HepG2 (cell line): ENCODE results near the gene UGT1A3. TPM values are rescaled to one million over a fixed set of nuclear protein-coding genes. Genes with fewer than 3 reads are reported as not detected.
"Not testable (repeated sequence)": the region's sequence is repeated elsewhere in the genome, so short reads cannot be mapped to it uniquely, and the experiment has no call there.

ENCODE experiments used
- ATAC-seq: fragments of 200-7000 bp; cut with Tn5 transposase; 3 replicates; pipeline ENCODE4 v1.9.1; 2020; ENCODE audit warnings: mild to moderate bottlenecking, moderate library complexity
- BruUV-seq: library from RNA; stranded (reverse); fragments of 400-500 nt; replicated peaks from 2 replicates; lab custom pipeline; 2021; lab: Mats Ljungman, UMichigan
- CTCF ChIA-PET: fragments of 300-600 bp; formaldehyde crosslinking; extraction: SDS; loops from one replicate; lab custom pipeline; 2021; ENCODE audit warnings: low total read pairs, inconsistent platforms, low intra/inter-chr PET ratio; lab: Yijun Ruan, JAX
- POLR2A ChIA-PET: fragments of 350-600 bp; sonication (Branson Sonifier 250); formaldehyde crosslinking; loops from one replicate; lab custom pipeline; 2020; ENCODE audit warnings: antibody characterized with exemption, inconsistent platforms; lab: Yijun Ruan, JAX
- DNase-seq: peaks from one replicate; pipeline ENCODE4 v3.0.0-alpha.2; 2015; ENCODE audit warnings: low spot score
- FAIRE-seq: peaks from 3 replicates; lab custom pipeline; 2011; peaks lifted over from hg19 to GRCh38; lab: Jason Lieb, UNC
- H2AFZ ChIP-seq: one replicate; pipeline ENCODE4 v1.6.1; 2011; ENCODE audit warnings: low read length, inconsistent platforms
- H3K27ac ChIP-seq: fragments of 300-600 bp; 3 replicates; pipeline ENCODE4 v1.8.0; 2011; ENCODE audit warnings: mixed run types, mild to moderate bottlenecking, mixed read lengths, low read length, inconsistent platforms; ENCODE audit not compliant: insufficient read depth; ENCODE audit errors: extremely low read length
- H3K27me3 ChIP-seq, 2 experiments: fragments of 200-600 bp in 1 of 2; 2 replicates in 1 of 2; 3 replicates in 1 of 2; pipeline versions ENCODE4 v1.6.0 to v1.8.0; 2011; ENCODE audit warnings: low read length in 2 of 2, mild to moderate bottlenecking in 2 of 2, moderate library complexity in 2 of 2, inconsistent platforms in 1 of 2; ENCODE audit not compliant: insufficient read depth in 2 of 2, control insufficient read depth in 1 of 2
- H3K36me3 ChIP-seq, 2 experiments: fragments of 200-600 bp in 1 of 2; replicated peaks in 1 of 2; 2 replicates in 1 of 2; 3 replicates in 1 of 2; pipeline versions ENCODE4 v1.5.1 to v1.8.0; 2011; ENCODE audit warnings: low read length in 2 of 2, inconsistent platforms in 1 of 2; ENCODE audit not compliant: insufficient read depth in 2 of 2, control insufficient read depth in 1 of 2
- H3K4me1 ChIP-seq: 2 replicates; pipeline ENCODE4 v1.5.1; 2012; ENCODE audit warnings: low read length, inconsistent platforms; ENCODE audit not compliant: insufficient read depth
- H3K4me2 ChIP-seq: 2 replicates; pipeline ENCODE4 v1.6.0; 2011; ENCODE audit warnings: low read depth, low read length, inconsistent platforms
- H3K4me3 ChIP-seq, 3 experiments: fragments of 200-600 bp in 1 of 3; sonication (generic), shearing (Covaris generic) in 1 of 3; replicated peaks in 1 of 3; 2 replicates each; pipeline ENCODE4 v1.5.1; 2011 to 2016; ENCODE audit warnings: low read length in 3 of 3, inconsistent platforms in 2 of 3, low read depth in 2 of 3, mild to moderate bottlenecking in 2 of 3, control low read depth in 1 of 3, mixed read lengths in 1 of 3; ENCODE audit not compliant: insufficient read depth in 1 of 3
- H3K79me2 ChIP-seq: one replicate; pipeline ENCODE4 v1.6.1; 2011; ENCODE audit warnings: low read length, inconsistent platforms; ENCODE audit not compliant: insufficient read depth
- H3K9ac ChIP-seq: 2 replicates; pipeline ENCODE4 v1.6.0; 2011; ENCODE audit warnings: mild to moderate bottlenecking, low read depth, low read length, inconsistent platforms; ENCODE audit not compliant: insufficient read depth
- H3K9me3 ChIP-seq: 2 replicates; pipeline ENCODE4 v1.5.1; 2012; ENCODE audit warnings: mild to moderate bottlenecking, low read length
- H4K20me1 ChIP-seq: 2 replicates; pipeline ENCODE4 v1.6.0; 2011; ENCODE audit warnings: inconsistent platforms, mild to moderate bottlenecking, low read length, moderate library complexity; ENCODE audit not compliant: insufficient read depth
- CBX5 ChIP-seq: sonication (generic); formaldehyde crosslinking; IDR thresholded peaks from 2 replicates; pipeline ENCODE4 v1.4.0; 2020; ENCODE audit warnings: missing genetic modification reagents, borderline replicate concordance
- ZNF280D ChIP-seq: sonication (generic); formaldehyde crosslinking; IDR thresholded peaks from 2 replicates; pipeline ENCODE4 v1.5.1; 2020; ENCODE audit warnings: mild to moderate bottlenecking, missing genetic modification reagents
- WGBS: methylation state at CpG from one replicate; pipeline ENCODE4 v1.1.6; 2017; ENCODE audit warnings: low lambda C conversion rate; 5-methylcytosine and 5-hydroxymethylcytosine counted together
- in situ Hi-C: cut with HindIII; loops from 2 replicates; pipeline ENCODE4 v1.10.0; 2017; ENCODE audit warnings: low pct_unique_long_range_greater_than_20kb; ENCODE audit not compliant: extremely low pct_ligation_motif_present
- intact Hi-C: fragments of 100-400 bp; cut with micrococcal nuclease; formaldehyde crosslinking; loops from one replicate; pipeline ENCODE4 v1.10.0; 2022; ENCODE audit not compliant: unreplicated experiment
- polyA plus RNA-seq, 8 experiments: library from polyadenylated mRNA; depleted of rRNA in 3 of 8; stranded (reverse) in 7 of 8; unstranded in 1 of 8; fragments of >200 nt; fragmentation: Illumina TruSeq in 4 of 8; extraction: Trizol in 4 of 8; gene quantifications; 2 replicates each; pipeline versions ENCODE4 v1.2.1 to v1.2.3, GENCODE V29; 2011 to 2016; ENCODE audit warnings: low read depth in 4 of 8, missing spikeins in 1 of 8, mixed read lengths in 1 of 8; ENCODE audit not compliant: insufficient read depth in 1 of 8
- total RNA-seq, 5 experiments: library from RNA; depleted of rRNA; stranded (reverse); fragments of >200 nt; fragmentation: Illumina TruSeq; extraction: Trizol; gene quantifications; 2 replicates each; pipeline ENCODE4 v1.2.3, GENCODE V29; 2016; ENCODE audit warnings: low read depth in 1 of 5

The UGT1A3 gene
- total and polyA plus RNA-seq, 2 of the 13 experiments (the other 11 are each of a cell fraction or from before 2014, with no cell fraction given): not detected

- H3K9ac ChIP-seq, intact Hi-C loops, H4K20me1 ChIP-seq, H3K4me3 ChIP-seq, ATAC-seq, FAIRE-seq, POLR2A ChIA-PET, H3K79me2 ChIP-seq, CTCF ChIA-PET, BruUV-seq, H3K36me3 ChIP-seq, DNase-seq, H3K27ac ChIP-seq, H2AFZ ChIP-seq, H3K4me2 ChIP-seq, in situ Hi-C loops: not testable (repeated sequence)
- Histone ChIP-seq H3K4me1 (peaks cover 13% of the 10 kb centered on the region), H3K9me3 (peaks cover 30% of the 10 kb centered on the region), H3K27me3 (peaks cover 4 to 91% of the 10 kb centered on the region in 2 experiments; a peak in 4 of 5 replicates)
- 68% methylated on average over 2 of the region's 2 CpGs for WGBS
- TF ChIP-seq ZNF280D (CRISPR knock-in tag): 0 out of 2 replicates have a peak, but pooled peaks have one; percentile 62
- 0 out of 2 replicates have a peak, but pooled peaks have one; percentile 32 for TF ChIP-seq CBX5 (CRISPR knock-in tag)
Observed at GRCh38 chr2:233750689-233751088, 21.8 kb downstream of the UGT1A3 start.

- H3K36me3 ChIP-seq, ATAC-seq, FAIRE-seq, H4K20me1 ChIP-seq, BruUV-seq, intact Hi-C loops, H3K79me2 ChIP-seq, in situ Hi-C loops, H2AFZ ChIP-seq, H3K4me2 ChIP-seq, H3K4me3 ChIP-seq, POLR2A ChIA-PET, H3K9ac ChIP-seq, DNase-seq, CTCF ChIA-PET, H3K27ac ChIP-seq: not testable (repeated sequence)
- Histone ChIP-seq H3K4me1 (peaks cover 13% of the 10 kb centered on the region), H3K27me3 (peaks cover 4 to 87% of the 10 kb centered on the region in 2 experiments; a peak in 4 of 5 replicates), H3K9me3 (peaks cover 30% of the 10 kb centered on the region)
- 61% methylated on average over 2 of the region's 2 CpGs for WGBS
Observed at GRCh38 chr2:233751212-233752009, 22.6 kb downstream of the UGT1A3 start.
